ENCODE results near the gene GFPT1.

GFPT1 gene

GRCh38 chr2:69400121-69400520 lies 13.1 kb upstream of the GFPT1 start:
- no peaks in the 10 kb centered on the region for H3K36me3 ChIP-seq
- TF ChIP-seq, protein P1, sequence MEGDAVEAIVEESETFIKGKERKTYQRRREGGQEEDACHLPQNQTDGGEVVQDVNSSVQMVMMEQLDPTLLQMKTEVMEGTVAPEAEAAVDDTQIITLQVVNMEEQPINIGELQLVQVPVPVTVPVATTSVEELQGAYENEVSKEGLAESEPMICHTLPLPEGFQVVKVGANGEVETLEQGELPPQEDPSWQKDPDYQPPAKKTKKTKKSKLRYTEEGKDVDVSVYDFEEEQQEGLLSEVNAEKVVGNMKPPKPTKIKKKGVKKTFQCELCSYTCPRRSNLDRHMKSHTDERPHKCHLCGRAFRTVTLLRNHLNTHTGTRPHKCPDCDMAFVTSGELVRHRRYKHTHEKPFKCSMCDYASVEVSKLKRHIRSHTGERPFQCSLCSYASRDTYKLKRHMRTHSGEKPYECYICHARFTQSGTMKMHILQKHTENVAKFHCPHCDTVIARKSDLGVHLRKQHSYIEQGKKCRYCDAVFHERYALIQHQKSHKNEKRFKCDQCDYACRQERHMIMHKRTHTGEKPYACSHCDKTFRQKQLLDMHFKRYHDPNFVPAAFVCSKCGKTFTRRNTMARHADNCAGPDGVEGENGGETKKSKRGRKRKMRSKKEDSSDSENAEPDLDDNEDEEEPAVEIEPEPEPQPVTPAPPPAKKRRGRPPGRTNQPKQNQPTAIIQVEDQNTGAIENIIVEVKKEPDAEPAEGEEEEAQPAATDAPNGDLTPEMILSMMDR (IDR thresholded peaks at IDR 0.05; ENCODE audit: low read depth, low read length), result no peak
- H3K4me1 ChIP-seq, result no peaks in the 10 kb centered on the region
- no peak for DNase-seq
- no peaks in the 10 kb centered on the region for H3K27me3 ChIP-seq
- H3K9me3 ChIP-seq, result no peaks in the 10 kb centered on the region
- H3K4me3 ChIP-seq (ENCODE audit: low read depth, low read length), result no peak overlapping the region

GRCh38 chr2:69397234-69397633 lies 10.2 kb upstream of the GFPT1 start:
- no peaks in the 10 kb centered on the region for H3K36me3 ChIP-seq
- no peaks in the 10 kb centered on the region for H3K9me3 ChIP-seq
- H3K4me1 ChIP-seq, result no peaks in the 10 kb centered on the region
- H3K4me3 ChIP-seq (ENCODE audit: low read depth, low read length), result no peak overlapping the region
- TF ChIP-seq, protein P1 (IDR thresholded peaks at IDR 0.05; ENCODE audit: low read depth, low read length), result no peak
- no peak for DNase-seq
- H3K27me3 ChIP-seq, result no peaks in the 10 kb centered on the region

DNA sequence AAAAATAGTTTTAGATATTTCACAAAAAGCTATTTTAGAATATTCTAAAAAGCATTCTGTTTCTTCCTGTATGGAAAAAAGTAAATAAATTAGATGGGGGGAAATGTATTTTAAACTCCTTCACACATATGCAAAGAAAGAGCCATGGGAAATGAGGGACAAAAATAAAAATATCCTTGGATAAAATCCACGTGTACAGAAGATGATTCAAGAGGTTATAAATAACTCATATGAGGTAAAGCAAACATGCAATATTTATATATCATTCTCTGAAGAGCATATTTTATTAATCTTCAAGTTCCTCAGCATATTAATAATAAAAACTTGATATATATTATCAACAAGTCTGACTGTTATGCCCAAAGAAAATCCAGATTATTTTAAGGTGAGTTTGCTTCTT lies 8.8 kb upstream of the GFPT1 start:
- H3K9me3 ChIP-seq, result no peaks in the 10 kb centered on the region
- no peaks in the 10 kb centered on the region for H3K4me1 ChIP-seq
- TF ChIP-seq, protein P1 (IDR thresholded peaks at IDR 0.05; ENCODE audit: low read depth, low read length), result no peak
- no peak for DNase-seq
- no peaks in the 10 kb centered on the region for H3K27me3 ChIP-seq
- H3K36me3 ChIP-seq, result no peaks in the 10 kb centered on the region
- no peak overlapping the region for H3K4me3 ChIP-seq (ENCODE audit: low read depth, low read length)

DNA sequence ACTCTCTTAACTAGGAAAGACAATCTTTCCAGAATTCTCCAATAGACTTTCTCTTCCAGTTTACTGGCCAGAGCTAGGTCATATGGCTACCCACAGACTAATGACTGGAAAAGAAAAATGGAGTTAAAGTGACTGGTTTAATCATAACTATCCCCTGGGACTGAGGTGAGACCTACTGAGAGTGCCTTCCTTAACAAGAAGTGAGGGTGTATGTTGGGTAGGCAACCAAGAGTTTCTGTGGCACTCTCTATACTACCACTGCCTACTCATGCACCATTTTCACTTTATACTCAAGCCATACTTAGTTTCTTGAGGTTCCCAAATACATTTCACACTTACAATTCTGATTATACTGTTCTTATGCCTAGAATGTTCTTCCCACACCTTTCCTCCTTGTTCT lies 6.9 kb upstream of the GFPT1 start:
- Histone ChIP-seq H3K9me3 (no peaks in the 10 kb centered on the region), H3K36me3 (no peaks in the 10 kb centered on the region), H3K4me3 (ENCODE audit: low read depth, low read length) (no peak overlapping the region), H3K27me3 (no peaks in the 10 kb centered on the region), H3K4me1 (no peaks in the 10 kb centered on the region)
- DNase-seq, result no peak
- TF ChIP-seq, protein P1 (IDR thresholded peaks at IDR 0.05; ENCODE audit: low read depth, low read length), result no peak

GRCh38 chr2:69390471-69390870 lies 3.4 kb upstream of the GFPT1 start:
- no peak for DNase-seq
- Histone ChIP-seq H3K4me3 (ENCODE audit: low read depth, low read length) (no peak overlapping the region), H3K9me3 (no peaks in the 10 kb centered on the region), H3K4me1 (no peaks in the 10 kb centered on the region), H3K27me3 (no peaks in the 10 kb centered on the region), H3K36me3 (no peaks in the 10 kb centered on the region)
- TF ChIP-seq, protein P1 (IDR thresholded peaks at IDR 0.05; ENCODE audit: low read depth, low read length), result no peak

DNA sequence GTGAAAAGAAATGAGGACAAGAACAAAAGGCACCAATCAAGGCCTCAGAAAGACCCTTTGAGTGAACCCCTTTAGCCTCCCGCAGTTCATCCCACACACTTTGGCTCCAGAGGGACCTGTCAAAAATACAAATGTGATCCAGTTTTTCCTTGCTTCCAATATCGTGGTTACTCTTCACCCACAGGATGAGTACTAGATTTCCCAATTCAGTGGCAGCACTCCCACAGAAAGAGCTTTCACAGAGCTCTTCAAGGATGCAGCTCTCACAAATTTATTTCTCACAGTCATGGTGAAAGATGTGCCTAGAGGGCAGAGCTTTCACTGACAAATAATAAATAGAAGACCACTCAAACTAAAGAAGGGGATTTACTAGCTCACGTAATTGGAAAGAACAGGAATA lies 3.0 kb upstream of the GFPT1 start:
- Histone ChIP-seq H3K4me1 (no peaks in the 10 kb centered on the region), H3K27me3 (no peaks in the 10 kb centered on the region), H3K9me3 (no peaks in the 10 kb centered on the region), H3K36me3 (no peaks in the 10 kb centered on the region), H3K4me3 (ENCODE audit: low read depth, low read length) (no peak overlapping the region)
- no peak for DNase-seq
- TF ChIP-seq, protein P1 (IDR thresholded peaks at IDR 0.05; ENCODE audit: low read depth, low read length), result no peak

All from BE2C (cell line).